NAMALWA (cell line): ENCODE measurements around the gene FAM174A.

ENCODE experiments used
- DNase-seq: peaks from one replicate; pipeline ENCODE4 v3.0.0-alpha.2; 2015; ENCODE audit warnings: low spot score

Gene FAM174A

GRCh38 chr5:100535060-100536005, at the start of gene FAM174A:
FAM174A (plus strand) TSS chr5:100535374; CDS start chr5:100535531, 157 bp downstream.
- DNase-seq: peak; percentile 98

GRCh38 chr5:100493996-100494395, 41.2 kb upstream of the FAM174A start:
- no peak for DNase-seq

- DNase-seq: no peak
Measured at GRCh38 chr5:100496296-100496695, 38.9 kb upstream of the FAM174A start.

- DNase-seq: no peak
Measured at GRCh38 chr5:100502684-100503083, 32.5 kb upstream of the FAM174A start.

GRCh38 chr5:100505984-100506670, 29.0 kb upstream of the FAM174A start:
- DNase-seq: no peak

- no peak for DNase-seq
Measured at GRCh38 chr5:100516285-100516684, 18.9 kb upstream of the FAM174A start.

- DNase-seq: peak; percentile 50
Measured at GRCh38 chr5:100517301-100517974, 17.7 kb upstream of the FAM174A start.

- no peak for DNase-seq
Measured at GRCh38 chr5:100518377-100518776, 16.8 kb upstream of the FAM174A start.

GRCh38 chr5:100519075-100519474, 16.1 kb upstream of the FAM174A start:
- no peak for DNase-seq

GRCh38 chr5:100520348-100520747, 14.8 kb upstream of the FAM174A start:
- peak; percentile 9 for DNase-seq

GRCh38 chr5:100537946-100538345, 2.8 kb downstream of the FAM174A start:
- no peak for DNase-seq

- no peak for DNase-seq
Measured at GRCh38 chr5:100539519-100539918, 4.3 kb downstream of the FAM174A start.

GRCh38 chr5:100542086-100542485, 6.9 kb downstream of the FAM174A start:
- no peak for DNase-seq

- DNase-seq: no peak
Measured at GRCh38 chr5:100546001-100546400, 10.8 kb downstream of the FAM174A start.

- no peak for DNase-seq
Measured at GRCh38 chr5:100550531-100551051, 15.4 kb downstream of the FAM174A start.

- DNase-seq: no peak
Measured at GRCh38 chr5:100551183-100551582, 16.0 kb downstream of the FAM174A start.

GRCh38 chr5:100553209-100553608, 18.0 kb downstream of the FAM174A start:
- DNase-seq: no peak

- no peak for DNase-seq
Measured at GRCh38 chr5:100560860-100561259, 25.7 kb downstream of the FAM174A start.

- no peak for DNase-seq
Measured at GRCh38 chr5:100562821-100563220, 27.6 kb downstream of the FAM174A start.

- no peak for DNase-seq
Measured at GRCh38 chr5:100566382-100567141, 31.4 kb downstream of the FAM174A start.

GRCh38 chr5:100574716-100575115, 39.5 kb downstream of the FAM174A start:
- no peak for DNase-seq

- no peak for DNase-seq
Measured at GRCh38 chr5:100575815-100576214, 40.6 kb downstream of the FAM174A start.
